GM21526 (cell line): ENCODE measurements around the gene FLNA.

Source experiments
- ATAC-seq: cut with Tn5 transposase; IDR thresholded peaks from one replicate; pipeline ENCODE4 v1.9.1; 2021; ENCODE audit warnings: moderate library complexity; ENCODE audit not compliant: unreplicated experiment, low FRiP score

The FLNA gene

DNA sequence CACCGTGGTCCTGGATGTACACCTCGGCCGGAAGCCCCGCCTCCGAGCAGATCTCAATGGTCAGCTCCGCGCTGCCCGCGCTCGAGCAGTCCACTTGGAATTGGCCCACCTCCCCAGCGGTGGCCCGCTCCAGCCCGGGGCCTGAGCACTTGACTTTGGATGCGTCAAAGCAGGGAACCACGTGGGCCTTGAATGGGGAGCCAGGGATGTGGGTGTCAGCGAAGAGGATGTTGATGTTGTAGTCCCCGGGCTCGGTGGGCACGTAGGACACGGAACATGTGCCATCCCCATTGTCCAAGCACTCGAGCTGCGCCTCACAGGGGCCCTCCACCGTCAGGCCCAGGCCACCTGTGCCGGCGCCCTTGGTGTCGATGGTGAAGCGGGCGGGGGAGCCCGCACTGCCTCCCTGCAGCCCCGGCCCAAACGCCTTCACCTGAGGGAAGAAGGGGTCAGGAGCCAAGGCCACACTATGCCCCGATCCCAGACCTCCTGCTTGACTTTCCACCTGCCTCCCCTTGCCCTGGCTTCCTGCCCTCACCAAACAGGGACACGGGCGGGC, 14.2 kb downstream of the FLNA start:
- no peak for ATAC-seq

DNA sequence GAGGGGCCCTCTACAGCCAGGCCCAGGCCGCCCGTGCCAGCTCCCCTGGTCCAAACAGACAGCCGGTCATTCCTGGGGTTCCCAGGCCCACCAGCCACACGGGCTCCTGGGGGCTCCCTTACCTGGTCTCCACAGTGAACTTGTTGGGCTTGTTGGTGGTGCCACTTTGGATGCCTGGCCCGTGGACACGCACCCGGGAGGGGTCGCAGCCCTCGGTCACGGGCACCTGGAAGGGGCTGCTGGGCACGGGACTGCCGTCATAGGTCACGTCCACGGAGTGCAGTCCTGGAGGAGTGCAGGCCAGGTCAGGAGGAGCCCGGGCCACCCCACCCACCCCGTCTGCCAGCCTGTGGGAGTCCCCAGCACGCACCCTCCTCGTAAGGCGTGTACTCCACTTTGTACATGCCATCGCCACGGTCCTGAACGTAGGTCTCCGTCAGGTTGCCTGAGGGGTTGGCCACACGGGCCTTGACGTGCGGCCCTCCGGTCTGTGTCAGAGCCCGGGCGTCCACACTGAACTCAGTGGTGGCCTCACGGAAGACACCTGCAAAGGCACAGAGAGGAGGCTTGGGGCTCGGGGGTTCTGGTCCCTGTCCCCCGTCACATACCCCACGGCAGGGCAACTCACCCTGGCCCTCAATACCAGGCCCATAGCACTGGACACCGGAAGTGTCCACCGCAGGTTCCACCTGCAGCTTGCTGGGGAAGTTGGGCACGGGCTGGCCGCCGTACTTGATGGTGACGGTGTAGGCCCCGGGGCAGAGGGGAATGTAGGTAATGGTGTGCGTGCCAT, 14.9 kb downstream of the FLNA start:
- no peak for ATAC-seq

DNA sequence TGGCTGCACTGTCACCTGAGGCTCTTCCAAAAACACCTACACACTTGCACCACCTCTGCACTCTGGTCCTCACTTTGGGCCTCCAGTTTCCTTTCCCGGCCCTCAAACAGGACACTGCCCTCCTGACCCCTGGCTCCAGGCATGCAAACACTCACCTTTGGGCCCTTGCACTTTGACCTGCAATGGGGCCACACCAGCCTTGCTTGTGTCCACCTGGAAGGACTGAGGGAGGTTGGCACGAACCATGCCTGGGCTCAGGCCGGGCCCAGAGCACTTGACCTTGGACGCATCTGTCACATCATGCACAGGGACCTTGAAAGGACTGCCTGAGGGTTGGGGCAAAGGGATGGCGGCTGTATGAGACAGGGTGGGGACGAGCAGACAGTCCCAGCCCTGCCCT, 15.6 kb downstream of the FLNA start:
- ATAC-seq: no peak

DNA sequence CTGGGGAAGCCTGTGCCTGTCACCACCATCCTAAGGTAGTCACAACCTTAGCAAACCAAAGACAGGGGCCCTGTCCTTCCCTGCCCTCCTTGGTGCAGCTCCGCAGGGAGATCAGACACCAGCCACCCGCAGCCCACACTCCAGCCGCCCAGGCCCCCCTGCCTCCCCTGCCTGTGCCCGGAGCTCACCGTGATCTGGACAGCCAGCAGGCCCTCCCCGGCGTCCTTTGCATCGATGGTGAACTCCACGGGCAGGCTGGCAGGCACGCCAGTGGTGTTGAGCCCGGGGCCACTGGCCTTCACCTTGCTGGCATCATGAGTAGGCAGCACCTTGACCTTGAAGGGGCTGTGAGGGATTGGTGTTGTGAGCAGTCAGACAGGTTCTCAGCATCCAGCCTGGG, 16.4 kb downstream of the FLNA start:
- no peak for ATAC-seq

DNA sequence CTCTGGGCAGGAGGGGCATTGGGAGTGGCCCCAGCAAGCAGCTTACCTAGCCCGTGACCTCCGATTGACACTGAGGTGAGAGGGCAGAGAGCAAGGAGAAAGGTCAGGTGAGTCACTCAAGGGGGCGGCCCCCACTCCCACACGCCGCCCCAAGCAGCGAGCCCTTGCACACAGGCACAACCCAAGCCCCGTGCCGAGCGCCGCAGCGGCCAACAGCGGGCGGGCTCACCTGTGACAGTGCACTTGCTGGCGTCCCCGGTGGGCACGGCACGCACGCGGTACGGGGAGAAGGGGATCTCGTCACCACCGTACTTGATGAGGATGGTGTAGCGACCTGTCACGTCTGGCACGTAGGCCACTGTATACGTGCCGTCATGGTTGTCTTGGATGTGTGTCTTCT, 17.2 kb downstream of the FLNA start:
- no peak for ATAC-seq

DNA sequence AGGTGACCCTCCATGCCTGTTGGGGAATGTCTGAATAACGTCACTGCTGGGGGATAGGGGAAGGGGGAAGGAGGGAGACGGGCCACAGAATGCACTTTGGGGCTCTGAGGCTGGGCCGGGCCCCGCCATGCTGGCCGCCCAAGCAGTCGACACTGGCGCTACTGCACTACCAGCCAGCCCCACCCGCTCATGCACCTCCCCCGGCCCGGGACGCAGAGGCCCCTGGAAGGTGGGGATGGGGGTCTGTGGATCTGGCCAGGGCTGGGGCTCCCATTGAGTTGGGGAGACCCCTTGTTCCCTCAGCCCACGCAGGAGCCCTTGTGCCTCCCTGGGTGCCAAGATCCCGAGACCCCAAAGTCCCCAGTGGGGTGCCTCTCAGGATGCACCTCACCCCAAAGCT, 17.8 kb downstream of the FLNA start:
- ATAC-seq: no peak

DNA sequence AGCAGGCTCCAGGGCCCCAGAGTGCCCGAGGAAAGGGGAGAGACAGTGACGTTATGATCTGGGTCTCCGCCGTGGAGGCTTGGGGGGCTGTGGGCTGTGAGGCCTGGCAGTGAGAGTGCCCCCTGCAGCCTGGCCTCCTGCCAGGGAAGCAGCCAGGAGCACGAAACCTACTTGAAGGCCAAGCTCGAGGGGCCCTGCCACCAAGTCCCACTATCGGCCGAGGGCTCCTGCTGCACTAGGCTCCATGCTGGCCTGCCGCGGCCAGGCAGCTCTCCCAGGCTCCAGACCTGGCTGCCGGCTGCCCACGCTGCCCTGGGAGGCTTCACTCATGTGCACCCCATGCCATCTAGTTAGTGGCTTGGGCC, 18.7 kb downstream of the FLNA start:
- ATAC-seq: no peak

DNA sequence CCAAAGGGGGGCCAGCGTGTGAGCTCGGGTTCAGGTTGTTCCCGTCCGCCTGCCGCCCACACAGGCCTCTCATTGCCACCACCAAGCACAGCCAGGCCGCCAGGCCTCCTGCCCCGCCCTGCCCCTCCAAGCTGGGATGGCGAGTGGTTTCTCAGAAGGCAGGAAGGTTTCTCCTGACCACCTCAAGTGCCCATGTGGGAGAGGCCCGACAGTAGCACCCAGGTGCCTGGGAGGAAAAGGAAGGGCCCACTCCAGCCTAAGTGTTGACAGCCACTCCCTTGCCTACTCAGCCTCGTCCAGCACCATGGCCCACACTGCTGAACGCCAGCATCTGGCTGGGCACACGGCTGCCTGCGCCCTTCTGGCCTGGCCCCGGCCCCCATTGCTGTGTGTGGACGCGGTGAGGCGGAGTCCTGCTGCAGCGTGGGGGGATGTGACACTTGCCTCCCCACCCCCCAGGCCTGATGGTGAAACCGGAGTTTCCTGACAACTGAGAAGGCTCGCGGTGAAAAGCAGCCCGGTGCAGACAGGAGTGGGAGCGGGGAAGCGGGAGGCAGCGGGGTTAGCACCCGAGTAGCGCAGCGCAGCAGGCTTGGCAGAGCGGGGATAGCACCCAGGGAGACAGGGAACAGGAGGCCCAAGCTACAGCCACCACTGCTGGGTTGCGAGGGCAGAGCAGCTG, 19.2 kb downstream of the FLNA start:
- no peak for ATAC-seq

DNA sequence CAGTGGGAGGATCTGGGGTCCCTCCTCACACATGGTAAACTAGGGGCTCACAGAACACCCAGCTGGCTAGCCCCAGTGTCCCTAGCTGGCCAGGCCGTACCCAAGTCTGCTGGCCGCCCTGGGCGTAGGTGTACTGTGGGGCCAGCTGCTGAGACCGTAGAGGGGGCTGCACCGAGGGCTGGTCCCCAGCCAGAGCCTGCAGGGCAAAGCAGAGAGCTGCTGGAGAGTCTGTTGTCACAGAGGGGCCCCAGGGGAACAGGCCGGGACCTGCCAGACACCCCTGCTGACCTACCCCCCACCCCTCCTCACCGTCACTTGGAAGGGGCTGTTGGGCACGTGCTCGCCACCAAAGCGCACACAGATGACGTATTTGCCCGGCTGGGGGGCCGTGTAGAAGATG, 19.9 kb downstream of the FLNA start:
- no peak for ATAC-seq

DNA sequence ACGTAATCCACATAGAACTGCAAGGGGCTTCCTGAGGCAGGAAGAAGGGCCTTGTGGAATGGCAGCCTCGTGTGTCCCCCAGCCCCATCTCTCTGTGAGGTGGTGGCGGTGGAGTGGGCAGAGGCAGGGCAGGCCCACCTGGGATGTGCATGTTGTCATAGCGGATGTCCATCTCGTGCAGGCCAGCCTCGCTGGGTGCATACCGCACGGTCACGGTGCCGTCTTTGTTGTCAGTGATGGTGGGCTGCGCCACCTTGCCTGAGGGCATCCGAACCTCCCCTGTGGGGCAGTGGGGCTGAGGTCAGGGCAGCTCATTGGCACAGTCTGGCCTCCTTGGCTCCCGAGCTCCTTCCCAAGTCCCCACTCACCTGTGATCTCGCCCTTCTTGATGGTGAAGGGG, 20.4 kb downstream of the FLNA start:
- no peak for ATAC-seq

DNA sequence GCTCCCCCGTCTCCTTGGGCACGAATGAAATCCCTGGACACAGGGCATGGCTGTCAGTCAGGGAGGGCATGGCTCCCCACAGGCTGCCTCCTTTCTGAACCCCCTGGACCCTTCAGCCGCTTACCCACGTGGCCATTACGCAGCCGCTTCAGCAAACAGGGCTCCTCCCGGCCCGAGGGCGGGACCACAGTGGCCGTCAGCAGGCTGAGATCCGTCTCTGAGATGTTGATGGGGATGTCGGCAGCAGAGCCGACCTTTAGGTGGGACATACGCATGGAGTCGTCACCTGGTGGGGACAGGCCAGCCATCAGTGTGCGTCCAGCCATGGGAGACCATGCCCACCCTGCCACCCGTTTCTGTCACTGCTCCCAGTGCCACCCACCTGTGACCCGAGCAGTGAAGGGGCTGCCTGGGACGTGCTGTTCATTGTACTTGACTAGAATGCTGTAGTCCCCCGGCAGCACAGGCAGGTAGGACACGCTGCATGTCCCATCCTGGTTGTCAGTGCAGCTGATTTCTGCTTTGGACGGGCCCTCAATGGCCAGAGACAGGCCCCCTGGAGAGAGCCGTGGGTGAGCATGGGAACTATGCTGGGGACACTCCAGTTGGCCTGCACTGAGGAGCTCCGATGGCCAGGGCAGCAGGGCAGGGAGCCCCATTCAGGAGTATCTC, 21.1 kb downstream of the FLNA start:
- no peak for ATAC-seq

DNA sequence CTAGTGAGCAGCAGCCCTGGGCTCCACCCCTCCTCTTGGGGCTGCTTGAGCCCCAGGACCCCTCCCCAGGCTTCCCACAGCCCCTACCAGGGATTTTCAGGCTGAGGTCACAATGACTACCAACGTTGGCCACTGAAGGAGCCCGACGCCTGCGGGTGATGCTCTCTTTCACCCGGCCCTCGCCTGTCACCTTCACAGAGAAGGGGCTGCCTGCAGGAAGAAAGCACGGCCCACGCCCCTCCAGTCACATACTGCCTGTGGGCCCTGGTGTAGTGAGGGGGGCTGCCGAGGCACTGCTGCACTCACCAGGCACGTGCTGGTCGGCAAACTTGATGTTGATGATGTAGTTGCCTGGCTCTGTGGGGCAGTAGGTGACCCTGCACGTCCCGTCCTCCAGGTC, 22.0 kb downstream of the FLNA start:
- ATAC-seq: no peak

DNA sequence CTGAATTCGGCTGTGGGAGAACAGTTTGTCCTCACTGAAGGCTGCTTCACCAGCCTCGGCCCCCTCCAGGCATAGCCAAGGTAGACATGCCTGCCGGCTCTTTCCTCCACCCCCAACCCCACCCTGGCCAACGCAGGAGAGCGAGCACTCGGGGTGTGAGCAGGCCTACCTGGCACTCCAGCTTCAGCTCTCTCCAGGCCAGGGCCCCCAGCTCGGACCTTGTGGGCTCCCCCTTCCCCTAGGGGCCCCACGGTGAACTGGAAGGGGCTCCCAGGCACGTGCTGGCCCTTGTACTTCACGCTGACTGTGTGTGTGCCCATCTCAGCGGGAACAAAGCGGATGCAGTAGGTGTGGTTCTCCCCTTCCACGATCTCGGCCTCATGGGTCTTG, 22.4 kb downstream of the FLNA start:
- ATAC-seq: no peak

DNA sequence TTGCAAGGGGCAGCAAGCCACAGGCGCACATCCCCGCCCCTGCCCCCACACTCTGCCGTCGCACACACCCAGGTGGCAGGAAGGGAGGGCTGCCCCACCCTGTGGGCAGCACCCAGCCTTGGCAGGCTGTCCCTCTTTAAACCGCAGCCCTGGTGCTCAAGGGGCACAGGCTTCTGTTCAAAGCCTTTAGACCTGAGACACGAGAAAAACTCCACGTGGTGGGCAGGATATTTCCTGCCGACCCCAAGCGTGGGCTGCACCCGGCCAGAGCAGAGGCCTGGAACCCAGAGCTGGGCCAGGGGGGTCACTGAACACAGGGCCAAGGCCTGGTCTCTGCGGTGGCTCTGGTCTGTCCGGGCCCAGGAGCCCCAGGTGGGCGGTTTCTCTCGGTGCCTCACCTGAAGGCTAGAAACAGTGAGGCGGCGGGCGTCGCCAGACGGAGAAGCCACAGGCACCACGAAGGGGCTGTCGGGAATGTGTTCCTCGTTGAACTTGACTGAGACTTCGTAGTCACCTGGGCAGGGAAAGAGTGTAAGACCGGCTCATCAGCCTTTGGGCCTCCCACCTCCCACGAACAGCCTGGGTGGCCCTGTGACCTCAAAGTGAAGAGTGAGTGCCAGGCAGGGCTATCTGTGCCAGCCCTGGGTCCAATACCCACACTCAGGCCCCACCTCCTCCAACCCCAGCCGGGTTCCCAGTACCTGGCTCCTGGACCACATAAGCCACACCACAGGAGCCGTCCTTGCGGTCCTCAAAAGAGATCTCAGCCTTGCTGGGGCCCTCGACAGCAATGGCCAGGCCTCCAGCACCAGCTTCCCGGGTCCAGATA, 23.0 kb downstream of the FLNA start:
- ATAC-seq: no peak

DNA sequence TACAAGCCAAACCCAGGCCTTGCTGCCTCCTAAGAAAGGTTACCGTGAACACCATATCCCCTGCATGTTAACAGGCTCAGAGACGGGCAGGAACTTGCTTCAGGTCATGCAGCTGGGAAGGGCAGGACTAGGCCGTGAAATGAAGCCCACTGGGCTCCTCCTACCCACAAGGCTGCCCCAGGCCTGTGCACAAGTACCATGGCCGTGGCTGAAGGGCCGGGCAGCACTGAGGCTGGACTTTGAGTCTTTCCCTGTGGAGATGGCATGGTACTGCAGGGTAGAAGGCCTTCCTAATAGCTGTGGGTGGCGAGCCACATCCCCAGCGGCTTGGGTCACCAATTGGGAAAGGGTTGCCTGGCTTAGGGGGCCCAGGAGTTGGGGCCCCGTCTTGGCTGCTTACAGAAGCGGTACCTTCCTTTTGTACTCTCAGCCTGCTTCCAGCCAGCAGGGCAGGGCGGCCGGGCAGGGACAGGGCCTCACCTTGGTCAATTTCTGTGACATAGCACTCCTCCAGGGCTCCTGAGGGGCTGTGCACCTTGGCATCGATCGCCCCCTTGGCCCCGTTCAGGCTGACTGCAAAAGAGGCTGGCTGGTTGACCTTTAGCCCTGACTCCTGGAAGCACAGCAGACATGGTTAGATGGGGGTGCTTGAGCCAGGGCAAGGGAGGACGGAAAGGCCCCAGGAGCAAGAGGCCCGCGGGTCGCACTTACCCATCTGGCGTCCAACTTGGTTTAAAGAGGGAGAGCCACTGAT, 23.8 kb downstream of the FLNA start:
- no peak for ATAC-seq

DNA sequence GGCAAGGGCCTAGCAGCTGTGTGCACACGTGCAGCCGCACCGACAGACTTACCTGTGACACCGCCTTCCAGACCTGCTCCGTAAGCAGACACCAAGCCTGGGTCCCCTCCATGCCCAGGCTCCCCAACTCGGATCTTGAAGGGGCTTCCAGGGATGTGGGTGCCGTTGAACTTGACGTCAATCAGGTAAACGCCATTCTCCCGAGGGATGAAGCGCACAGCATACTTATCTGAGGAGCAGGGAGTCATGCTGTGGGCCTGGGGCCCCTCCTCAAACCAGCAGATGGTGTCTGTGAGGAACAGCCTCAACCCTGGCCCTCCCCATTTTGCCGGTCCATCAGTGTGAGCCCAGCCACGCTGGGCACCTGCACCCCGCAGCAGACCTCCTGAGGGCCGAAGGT, 24.5 kb downstream of the FLNA start:
- ATAC-seq: no peak

DNA sequence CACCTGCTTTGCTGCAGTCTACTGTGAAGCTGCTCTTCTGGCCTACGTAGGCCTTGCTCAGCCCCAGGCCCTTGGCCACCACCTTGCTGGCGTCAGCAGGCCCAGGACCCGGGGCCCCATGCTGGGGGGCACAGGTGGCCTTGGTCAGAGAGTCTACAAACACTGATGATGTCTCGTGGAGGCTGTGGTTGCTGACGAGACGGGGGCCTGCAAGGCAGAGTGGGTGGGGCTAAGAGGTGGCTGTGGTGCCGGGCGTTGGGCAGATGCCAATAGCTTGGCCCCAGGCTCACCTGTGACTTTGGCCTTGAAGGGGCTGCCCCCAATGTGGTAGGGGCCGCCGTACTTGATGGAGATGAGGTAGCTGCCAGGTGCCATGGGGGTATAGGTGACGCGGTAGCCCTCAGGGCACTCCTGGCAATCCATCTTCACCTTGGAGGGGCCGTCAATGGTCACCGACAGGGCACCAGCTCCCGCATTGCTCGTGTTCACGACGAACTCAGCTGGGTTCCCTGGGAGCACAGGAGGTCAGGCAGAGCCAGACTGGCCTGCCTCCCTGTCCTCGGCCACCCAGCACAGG, 25.0 kb downstream of the FLNA start:
- no peak for ATAC-seq

DNA sequence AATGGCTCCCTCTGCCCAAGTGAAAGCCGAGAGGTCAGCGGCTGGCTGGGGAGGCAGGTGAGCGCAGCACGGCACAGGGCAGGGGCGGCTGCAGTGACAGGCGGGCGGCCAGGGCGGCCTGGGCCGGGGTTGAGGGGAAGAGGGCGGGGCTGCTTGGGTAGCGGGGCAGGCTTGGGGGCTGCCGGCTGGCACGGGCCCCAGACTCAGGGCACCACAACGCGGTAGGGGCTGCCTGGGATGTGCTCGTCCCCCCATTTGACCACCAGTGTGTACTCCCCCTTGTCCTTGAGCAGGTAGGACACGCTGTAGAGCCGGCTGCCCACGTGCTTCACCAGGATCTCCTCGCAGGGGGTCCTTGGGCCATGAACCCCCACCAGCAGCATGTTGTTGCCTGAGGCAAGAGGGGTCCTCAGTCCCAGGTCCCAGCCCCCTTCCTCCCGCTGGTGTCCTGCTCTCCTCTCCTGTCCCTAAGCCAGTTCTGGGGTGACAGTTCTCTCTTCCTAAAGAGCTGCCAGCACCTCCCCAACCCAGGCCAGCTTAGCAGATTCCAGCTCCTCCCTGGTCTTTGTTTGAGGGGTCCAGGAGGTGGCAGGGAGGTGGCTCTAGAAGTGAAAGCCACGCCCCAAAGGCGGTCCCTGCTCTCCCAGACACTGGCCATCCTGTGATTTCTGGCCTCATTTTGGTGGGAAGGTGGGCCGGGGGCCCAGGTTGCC, 25.6 kb downstream of the FLNA start:
- no peak for ATAC-seq

DNA sequence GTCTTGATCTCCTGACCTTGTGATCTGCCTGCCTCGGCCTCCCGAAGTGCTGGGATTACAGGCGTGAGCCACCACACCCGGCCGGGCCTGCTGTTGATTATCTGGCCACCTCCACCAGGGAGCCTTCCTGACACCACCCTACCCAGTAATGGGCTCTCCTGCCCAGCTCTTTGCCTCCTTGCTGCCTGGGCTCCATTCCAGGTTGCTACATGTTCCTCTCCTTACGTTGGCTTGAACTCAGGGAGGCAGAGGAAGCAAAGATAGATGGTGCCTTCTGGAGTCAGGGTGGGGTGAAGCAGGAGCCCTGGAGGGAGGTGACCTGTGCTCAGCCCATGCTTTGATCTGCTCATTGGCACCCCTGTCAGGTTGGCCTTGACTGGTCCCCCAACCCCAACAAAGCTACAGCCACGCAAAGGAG, 26.3 kb downstream of the FLNA start:
- no peak for ATAC-seq
